ENCODE results near the gene STUM.

The STUM gene

GRCh38 chr1:226586650-226587422, 38.3 kb downstream of the STUM start:
- H3K4me3 ChIP-seq (ENCODE audit: low read depth, low read length): no peak overlapping the region
- no peak for DNase-seq (ENCODE audit: low read depth)
- no peak for TF ChIP-seq CTCF (IDR thresholded peaks at IDR 0.05; ENCODE audit: control insufficient read depth, extremely low read depth, insufficient read depth)

- no peak overlapping the region for H3K4me3 ChIP-seq (ENCODE audit: low read depth, low read length)
- TF ChIP-seq CTCF (IDR thresholded peaks at IDR 0.05; ENCODE audit: control insufficient read depth, extremely low read depth, insufficient read depth): no peak
- no peak for DNase-seq (ENCODE audit: low read depth)
These were observed 39.9 kb downstream of the STUM start for GRCh38 chr1:226588484-226588883.

GRCh38 chr1:226589008-226589733, 40.6 kb downstream of the STUM start:
- TF ChIP-seq CTCF (IDR thresholded peaks at IDR 0.05; ENCODE audit: control insufficient read depth, extremely low read depth, insufficient read depth): no peak
- H3K4me3 ChIP-seq (ENCODE audit: low read depth, low read length): no peak overlapping the region
- no peak for DNase-seq (ENCODE audit: low read depth)

- TF ChIP-seq CTCF (IDR thresholded peaks at IDR 0.05; ENCODE audit: control insufficient read depth, extremely low read depth, insufficient read depth): no peak
These were observed 42.0 kb downstream of the STUM start for GRCh38 chr1:226590614-226591013.

GRCh38 chr1:226593541-226593940, 45.0 kb downstream of the STUM start:
- no peak overlapping the region for H3K4me3 ChIP-seq (ENCODE audit: low read depth, low read length)
- no peak for DNase-seq (ENCODE audit: low read depth)
- no peak for TF ChIP-seq CTCF (IDR thresholded peaks at IDR 0.05; ENCODE audit: control insufficient read depth, extremely low read depth, insufficient read depth)

More at GRCh38 chr1:226590614-226591013, 42.0 kb downstream of the STUM start:
- no peak for DNase-seq (ENCODE audit: low read depth)
- no peak overlapping the region for H3K4me3 ChIP-seq (ENCODE audit: low read depth, low read length)

- DNase-seq (ENCODE audit: low read depth): no peak
- no peak overlapping the region for H3K4me3 ChIP-seq (ENCODE audit: low read depth, low read length)
- TF ChIP-seq CTCF (IDR thresholded peaks at IDR 0.05; ENCODE audit: control insufficient read depth, extremely low read depth, insufficient read depth): no peak
These were observed 48.1 kb downstream of the STUM start for GRCh38 chr1:226596531-226597165.

All from LNCaP clone FGC (cell line).